Smooth muscle cell of the coronary artery (primary cell): ENCODE results near the gene VWA7. TPM values are rescaled to one million over a fixed set of nuclear protein-coding genes. Genes with fewer than 3 reads are reported as not detected.

Experiments
- total RNA-seq: library from RNA; depleted of rRNA; stranded (reverse); fragments of >200 nt; gene quantifications from 2 replicates; pipeline ENCODE4 v1.2.3, GENCODE V29; 2014; ENCODE audit warnings: low replicate concordance

VWA7 gene
- 0.15 and 0.23 TPM in 2 replicates for total RNA-seq

GRCh38 chr6:31776989-31777666 is at the start of gene VWA7:
TSS of gene VWA7 (minus strand) at chr6:31777328. CDS start at chr6:31776779, 549 bp downstream.

GRCh38 chr6:31815025-31815838 is 38.1 kb upstream of the VWA7 start, which contains the start of the genes HSPA1A and HSPA1L:
TSS of gene HSPA1A (plus strand) at chr6:31815543. CDS start at chr6:31815757, 214 bp downstream.
TSS of gene HSPA1L (minus strand) at chr6:31815283. CDS start at chr6:31811972, 3,311 bp downstream.

GRCh38 chr6:31806470-31807272 is 29.5 kb upstream of the VWA7 start, which contains the start of gene LSM2:
TSS of gene LSM2 (minus strand) at chr6:31806966. CDS start at chr6:31806757, 209 bp downstream.

GRCh38 chr6:31795616-31796298 is 18.6 kb upstream of the VWA7 start, which contains the start of gene VARS1:
TSS of gene VARS1 (minus strand) at chr6:31795752. CDS start at chr6:31795217, 535 bp downstream.

GRCh38 chr6:31762356-31762755 is 14.8 kb downstream of the VWA7 start, which contains the start of gene SAPCD1:
TSS of gene SAPCD1 (plus strand) at chr6:31762656. CDS start at chr6:31763055, 399 bp downstream.

GRCh38 chr6:31739639-31740396 is 37.3 kb downstream of the VWA7 start, which contains the start of gene MSH5:
TSS of gene MSH5 (plus strand) at chr6:31740005. CDS start at chr6:31740467, 462 bp downstream.

GRCh38 chr6:31736021-31736767 is 40.9 kb downstream of the VWA7 start, which contains the start of gene CLIC1:
TSS of gene CLIC1 (minus strand) at chr6:31736530. CDS start at chr6:31736300, 230 bp downstream.

GRCh38 chr6:31728767-31729514 is 48.2 kb downstream of the VWA7 start, which contains the start of gene DDAH2:
TSS of gene DDAH2 (minus strand) at chr6:31729299. CDS start at chr6:31729161, 138 bp downstream.

GRCh38 chr6:31723245-31723979 is 53.7 kb downstream of the VWA7 start, which contains the start of gene MPIG6B:
TSS of gene MPIG6B (plus strand) at chr6:31723373. CDS start at chr6:31723384, 11 bp downstream.

GRCh38 chr6:31721351-31722020 is 55.6 kb downstream of the VWA7 start, which contains the start of gene LY6G6C:
TSS of gene LY6G6C (minus strand) at chr6:31721746. CDS start at chr6:31721679, 67 bp downstream.

Other genes starting within 250 kb of the VWA7 start
- gene MCCD1, start 248.4 kb downstream of the VWA7 start, total RNA-seq: not detected in 2 replicates
- gene DDX39B, start 235.3 kb downstream of the VWA7 start, total RNA-seq: 238 and 398 TPM in 2 replicates
- 2.6 and 6.0 TPM in 2 replicates for gene ATP6V1G2, start 230.7 kb downstream of the VWA7 start, total RNA-seq
- gene NFKBIL1, start 229.7 kb downstream of the VWA7 start, total RNA-seq: 26.1 and 28.2 TPM in 2 replicates
- not detected in 2 replicates for gene LTA, start 205.0 kb downstream of the VWA7 start, total RNA-seq
- gene TNF, start 201.8 kb downstream of the VWA7 start, total RNA-seq: not detected in 2 replicates
- gene LTB, start 194.9 kb downstream of the VWA7 start, total RNA-seq: not detected in 2 replicates
- gene LST1, start 191.1 kb downstream of the VWA7 start, total RNA-seq: 0.30 TPM in 1 of 2 replicates, not detected in the other
- not detected in 2 replicates for gene NCR3, start 184.3 kb downstream of the VWA7 start, total RNA-seq
- not detected in 2 replicates for gene AIF1, start 162.1 kb downstream of the VWA7 start, total RNA-seq
- gene PRRC2A, start 156.6 kb downstream of the VWA7 start, total RNA-seq: 13.9 and 24.8 TPM in 2 replicates
- gene BAG6, start 124.7 kb downstream of the VWA7 start, total RNA-seq: 54.9 and 100 TPM in 2 replicates
- gene APOM, start 121.4 kb downstream of the VWA7 start, total RNA-seq: 0.70 and 1.5 TPM in 2 replicates
- 16.6 and 18.2 TPM in 2 replicates for gene C6orf47, start 116.5 kb downstream of the VWA7 start, total RNA-seq
- 6.1 and 13.6 TPM in 2 replicates for gene GPANK1, start 112.3 kb downstream of the VWA7 start, total RNA-seq
- gene CSNK2B, start 111.2 kb downstream of the VWA7 start, total RNA-seq: 71.1 and 94.1 TPM in 2 replicates
- gene LY6G5B, start 107.4 kb downstream of the VWA7 start, total RNA-seq: 2.2 and 4.0 TPM in 2 replicates
- gene LY6G5C, start 96.3 kb downstream of the VWA7 start, total RNA-seq: 0.15 TPM in 1 of 2 replicates, not detected in the other
- gene ABHD16A, start 74.0 kb downstream of the VWA7 start, total RNA-seq: 51.3 and 104 TPM in 2 replicates
- gene LY6G6F, start 70.5 kb downstream of the VWA7 start, total RNA-seq: not detected in 2 replicates
- not detected in 2 replicates for gene LY6G6D, start 62.0 kb downstream of the VWA7 start, total RNA-seq
- not detected in 2 replicates for gene LY6G6C, start 55.6 kb downstream of the VWA7 start, total RNA-seq
- gene MPIG6B, start 54.0 kb downstream of the VWA7 start, total RNA-seq: not detected in 2 replicates
- 108 and 116 TPM in 2 replicates for gene DDAH2, start 48.0 kb downstream of the VWA7 start, total RNA-seq
- 395 and 679 TPM in 2 replicates for gene CLIC1, start 40.8 kb downstream of the VWA7 start, total RNA-seq
- 2.5 and 4.0 TPM in 2 replicates for gene MSH5, start 37.3 kb downstream of the VWA7 start, total RNA-seq
- 0.53 and 0.70 TPM in 2 replicates for gene SAPCD1, start 14.7 kb downstream of the VWA7 start, total RNA-seq
- 37.9 and 59.7 TPM in 2 replicates for gene VARS1, start 18.4 kb upstream of the VWA7 start, total RNA-seq
- 24.6 and 27.8 TPM in 2 replicates for gene LSM2, start 29.6 kb upstream of the VWA7 start, total RNA-seq
- gene HSPA1L, start 38.0 kb upstream of the VWA7 start, total RNA-seq: 0.98 and 4.1 TPM in 2 replicates
- gene HSPA1A, start 38.2 kb upstream of the VWA7 start, total RNA-seq: 47.1 and 396 TPM in 2 replicates
- gene HSPA1B, start 50.4 kb upstream of the VWA7 start, total RNA-seq: 66.7 and 494 TPM in 2 replicates
- 54.9 and 72.8 TPM in 2 replicates for gene NEU1, start 85.5 kb upstream of the VWA7 start, total RNA-seq
- not detected in 2 replicates for gene SLC44A4, start 101.7 kb upstream of the VWA7 start, total RNA-seq
- 41.5 and 175 TPM in 2 replicates for gene EHMT2, start 120.4 kb upstream of the VWA7 start, total RNA-seq
- 6.2 and 12.4 TPM in 2 replicates for gene ZBTB12, start 124.8 kb upstream of the VWA7 start, total RNA-seq
- gene C2, start 150.4 kb upstream of the VWA7 start, total RNA-seq: 0.90 and 26.7 TPM in 2 replicates
- gene CFB, start 168.8 kb upstream of the VWA7 start, total RNA-seq: 15.0 and 108 TPM in 2 replicates
- gene NELFE, start 181.6 kb upstream of the VWA7 start, total RNA-seq: 77.8 and 109 TPM in 2 replicates
- gene SKIC2, start 181.8 kb upstream of the VWA7 start, total RNA-seq: 48.6 and 68.8 TPM in 2 replicates
- 6.9 and 12.9 TPM in 2 replicates for gene DXO, start 194.8 kb upstream of the VWA7 start, total RNA-seq
- 3.7 and 23.1 TPM in 2 replicates for gene C4A, start 204.7 kb upstream of the VWA7 start, total RNA-seq
- gene C4B, start 237.5 kb upstream of the VWA7 start, total RNA-seq: 3.2 and 24.0 TPM in 2 replicates